Adipocyte (in vitro differentiated cells): ENCODE measurements around the gene KLK12.
"Not testable (repeated sequence)": the region's sequence is repeated elsewhere in the genome, so short reads cannot be mapped to it uniquely, and the experiment has no call there.

Experiments used
- DNase-seq: peaks from one replicate; pipeline ENCODE4 v3.0.0-alpha.2; 2015; ENCODE audit warnings: low read depth
- H3K27me3 ChIP-seq: replicated peaks from 2 replicates; pipeline ENCODE4 v1.7.0; 2013; ENCODE audit warnings: mild to moderate bottlenecking, low read length, moderate library complexity; ENCODE audit not compliant: control insufficient read depth, insufficient read depth
- H3K36me3 ChIP-seq: 2 replicates; pipeline ENCODE4 v1.7.0; 2013; ENCODE audit warnings: low read length, mild to moderate bottlenecking, moderate library complexity; ENCODE audit not compliant: control insufficient read depth, insufficient read depth, severe bottlenecking
- H3K4me1 ChIP-seq: 2 replicates; pipeline ENCODE4 v1.7.0; 2013; ENCODE audit warnings: mild to moderate bottlenecking, low read length, moderate library complexity; ENCODE audit not compliant: control insufficient read depth, insufficient read depth
- H3K4me3 ChIP-seq: 2 replicates; pipeline ENCODE4 v1.7.0; 2013; ENCODE audit warnings: mild to moderate bottlenecking, low read length, moderate library complexity
- H3K9ac ChIP-seq: 2 replicates; pipeline ENCODE4 v1.7.0; 2013; ENCODE audit warnings: mild to moderate bottlenecking, low read length, moderate library complexity
- H3K9me3 ChIP-seq: 2 replicates; pipeline ENCODE4 v1.7.0; 2013; ENCODE audit warnings: mild to moderate bottlenecking, low read length, moderate library complexity; ENCODE audit not compliant: control insufficient read depth

The KLK12 gene

GRCh38 chr19:51000981-51001380, 33.8 kb downstream of the KLK12 start:
- Histone ChIP-seq H3K27me3 (peaks cover 19% of the 10 kb centered on the region), H3K36me3 (no peaks in the 10 kb centered on the region), H3K4me3 (no peak overlapping the region), H3K9ac (no peak overlapping the region), H3K9me3 (no peaks in the 10 kb centered on the region), H3K4me1 (no peaks in the 10 kb centered on the region)
- no peak for DNase-seq

GRCh38 chr19:51000426-51000825, 34.4 kb downstream of the KLK12 start:
- H3K27me3 ChIP-seq, result peaks cover 19% of the 10 kb centered on the region
- H3K9ac ChIP-seq, result no peak overlapping the region
- no peak for DNase-seq
- no peak overlapping the region for H3K4me3 ChIP-seq
- H3K9me3 ChIP-seq, result no peaks in the 10 kb centered on the region
- H3K36me3 ChIP-seq, result no peaks in the 10 kb centered on the region
- no peaks in the 10 kb centered on the region for H3K4me1 ChIP-seq

GRCh38 chr19:50998686-50999085, 36.1 kb downstream of the KLK12 start:
- Histone ChIP-seq H3K27me3 (peaks cover 19% of the 10 kb centered on the region), H3K4me1 (no peaks in the 10 kb centered on the region), H3K9me3 (no peaks in the 10 kb centered on the region), H3K36me3 (no peaks in the 10 kb centered on the region), H3K9ac (no peak overlapping the region), H3K4me3 (no peak overlapping the region)
- DNase-seq, result no peak

GRCh38 chr19:50998061-50998460, 36.7 kb downstream of the KLK12 start:
- Histone ChIP-seq H3K27me3 (peaks cover 19% of the 10 kb centered on the region), H3K4me1 (no peaks in the 10 kb centered on the region), H3K36me3 (no peaks in the 10 kb centered on the region), H3K9me3 (no peaks in the 10 kb centered on the region), H3K9ac (no peak overlapping the region), H3K4me3 (no peak overlapping the region)
- no peak for DNase-seq

GRCh38 chr19:50994129-50994528, 40.7 kb downstream of the KLK12 start:
- Histone ChIP-seq H3K27me3 (peaks cover 11% of the 10 kb centered on the region), H3K4me3 (no peak overlapping the region), H3K9me3 (no peaks in the 10 kb centered on the region), H3K36me3 (no peaks in the 10 kb centered on the region), H3K4me1 (no peaks in the 10 kb centered on the region), H3K9ac (no peak overlapping the region)
- DNase-seq, result no peak

GRCh38 chr19:50992666-50993035, 42.2 kb downstream of the KLK12 start:
- Histone ChIP-seq H3K4me3 (no peak overlapping the region), H3K9ac (no peak overlapping the region), H3K36me3 (no peaks in the 10 kb centered on the region), H3K27me3 (peaks cover 3% of the 10 kb centered on the region), H3K4me1 (no peaks in the 10 kb centered on the region), H3K9me3 (no peaks in the 10 kb centered on the region)
- no peak for DNase-seq

GRCh38 chr19:50984416-50984815, 50.4 kb downstream of the KLK12 start:
- H3K4me3 ChIP-seq, H3K4me1 ChIP-seq, H3K36me3 ChIP-seq, H3K9ac ChIP-seq, DNase-seq, H3K9me3 ChIP-seq: not testable (repeated sequence)
- peaks cover 20% of the 10 kb centered on the region for H3K27me3 ChIP-seq

- Histone ChIP-seq H3K9me3 (no peaks in the 10 kb centered on the region), H3K36me3 (no peaks in the 10 kb centered on the region), H3K9ac (no peak within 1 kb of the TSS), H3K27me3 (peaks cover 24% of the 10 kb centered on the region), H3K4me3 (no peak within 1 kb of the TSS), H3K4me1 (no peaks in the 10 kb centered on the region)
- no peak for DNase-seq
Measured at GRCh38 chr19:50983625-50984292, 51.0 kb downstream of the KLK12 start, which contains the start of gene KLK7. KLK7 (minus strand) TSS chr19:50983917; CDS start chr19:50982399, 1,518 bp downstream.

GRCh38 chr19:50982186-50982585, 52.6 kb downstream of the KLK12 start:
- Histone ChIP-seq H3K4me1 (no peaks in the 10 kb centered on the region), H3K9ac (no peak overlapping the region), H3K9me3 (no peaks in the 10 kb centered on the region), H3K27me3 (peaks cover 25% of the 10 kb centered on the region), H3K4me3 (no peak overlapping the region), H3K36me3 (no peaks in the 10 kb centered on the region)
- DNase-seq, result no peak

GRCh38 chr19:50981587-50982146, 53.1 kb downstream of the KLK12 start:
- peaks cover 25% of the 10 kb centered on the region for H3K27me3 ChIP-seq

GRCh38 chr19:50980208-50980607, 54.6 kb downstream of the KLK12 start:
- Histone ChIP-seq H3K36me3 (no peaks in the 10 kb centered on the region), H3K27me3 (peaks cover 33% of the 10 kb centered on the region), H3K4me1 (no peaks in the 10 kb centered on the region), H3K9me3 (no peaks in the 10 kb centered on the region), H3K4me3 (no peak overlapping the region), H3K9ac (no peak overlapping the region)
- DNase-seq, result no peak

More at GRCh38 chr19:50981587-50982146, 53.1 kb downstream of the KLK12 start:
- no peak overlapping the region for H3K9ac ChIP-seq
- H3K9me3 ChIP-seq, result no peaks in the 10 kb centered on the region
- no peaks in the 10 kb centered on the region for H3K4me1 ChIP-seq
- no peaks in the 10 kb centered on the region for H3K36me3 ChIP-seq
- H3K4me3 ChIP-seq, result no peak overlapping the region
- no peak for DNase-seq

GRCh38 chr19:50979758-50980157, 55.0 kb downstream of the KLK12 start:
- Histone ChIP-seq H3K4me1 (no peaks in the 10 kb centered on the region), H3K36me3 (no peaks in the 10 kb centered on the region), H3K9me3 (no peaks in the 10 kb centered on the region), H3K4me3 (no peak overlapping the region), H3K27me3 (peaks cover 33% of the 10 kb centered on the region), H3K9ac (no peak overlapping the region)
- no peak for DNase-seq
